ENCODE results near the gene HLA-DRB1. TPM values are rescaled to one million over a fixed set of nuclear protein-coding genes. Genes with fewer than 3 reads are reported as not detected.
"Not testable (repeated sequence)": the region's sequence is repeated elsewhere in the genome, so short reads cannot be mapped to it uniquely, and the experiment has no call there.

The HLA-DRB1 gene
- total and polyA plus RNA-seq, 2 experiments from 2014 or later, result 0.21 TPM; not detected in 1

GRCh38 chr6:32603222-32603621 is 13.6 kb upstream of the HLA-DRB1 start:
- Histone ChIP-seq H3K4me1 (ENCODE audit: insufficient read depth) (no peaks in the 10 kb centered on the region), H2AFZ (no peak overlapping the region), H4K20me1 (ENCODE audit: insufficient read depth) (no peaks in the 10 kb centered on the region), H3K4me3 (no peak overlapping the region), H3K27ac (no peak overlapping the region), H3K9ac (no peak overlapping the region), H3K79me2 (ENCODE audit: insufficient read depth) (no peaks in the 10 kb centered on the region), H3K9me3 (ENCODE audit: low read depth) (no peaks in the 10 kb centered on the region), H3F3A (ENCODE audit: insufficient read depth) (no peaks in the 10 kb centered on the region), H3K4me2 (ENCODE audit: unreplicated experiment) (no peak overlapping the region), H3K36me3 (ENCODE audit: low read depth) (no peaks in the 10 kb centered on the region), H3K27me3 (replicated peaks; ENCODE audit: insufficient read depth) (no peaks in the 10 kb centered on the region), H3K9me2 (ENCODE audit: insufficient read depth) (no peaks in the 10 kb centered on the region)
- no peak for TF ChIP-seq EZH2phosphoT487 (IDR thresholded peaks at IDR 0.05; ENCODE audit: insufficient read depth, low read depth)
- TF ChIP-seq EZH2 (IDR thresholded peaks at IDR 0.05; ENCODE audit: insufficient read depth, poor library complexity, severe bottlenecking), result no peak
- no peak for DNase-seq
- in situ Hi-C loops (cut with MboI), result no loop called here
- WGBS, 2 experiments (ENCODE audit: low coverage in 1 of 2, low lambda C conversion rate in 2 of 2, missing lambda C conversion rate in 2 of 2), result 37 to 41% methylated on average over 3 of the region's 5 CpGs

- Histone ChIP-seq H3K9me2 (ENCODE audit: insufficient read depth) (no peaks in the 10 kb centered on the region), H3K79me2 (ENCODE audit: insufficient read depth) (no peaks in the 10 kb centered on the region), H3F3A (ENCODE audit: insufficient read depth) (no peaks in the 10 kb centered on the region), H2AFZ (no peak overlapping the region), H3K9ac (no peak overlapping the region), H3K4me3 (no peak overlapping the region), H3K9me3 (ENCODE audit: low read depth) (no peaks in the 10 kb centered on the region), H3K27ac (no peak overlapping the region), H3K4me1 (ENCODE audit: insufficient read depth) (no peaks in the 10 kb centered on the region), H3K27me3 (replicated peaks; ENCODE audit: insufficient read depth) (no peaks in the 10 kb centered on the region), H3K36me3 (ENCODE audit: low read depth) (no peaks in the 10 kb centered on the region), H4K20me1 (ENCODE audit: insufficient read depth) (no peaks in the 10 kb centered on the region), H3K4me2 (ENCODE audit: unreplicated experiment) (no peak overlapping the region)
- WGBS, 2 experiments (ENCODE audit: low coverage in 1 of 2, low lambda C conversion rate in 2 of 2, missing lambda C conversion rate in 2 of 2), result 36 to 44% methylated on average over 3 of the region's 3 CpGs
- TF ChIP-seq EZH2phosphoT487 (IDR thresholded peaks at IDR 0.05; ENCODE audit: insufficient read depth, low read depth) (no peak), EZH2 (IDR thresholded peaks at IDR 0.05; ENCODE audit: insufficient read depth, poor library complexity, severe bottlenecking) (no peak)
- in situ Hi-C loops (cut with MboI), result no loop called here
- no peak for DNase-seq
Measured at GRCh38 chr6:32602383-32602782, 12.7 kb upstream of the HLA-DRB1 start.

- H3K4me3 ChIP-seq, result no peak overlapping the region
- no peak overlapping the region for H3K27ac ChIP-seq
- no peaks in the 10 kb centered on the region for H3F3A ChIP-seq (ENCODE audit: insufficient read depth)
- H3K4me2 ChIP-seq (ENCODE audit: unreplicated experiment), result no peak overlapping the region
- no peaks in the 10 kb centered on the region for H4K20me1 ChIP-seq (ENCODE audit: insufficient read depth)
- no peaks in the 10 kb centered on the region for H3K36me3 ChIP-seq (ENCODE audit: low read depth)
- no peaks in the 10 kb centered on the region for H3K4me1 ChIP-seq (ENCODE audit: insufficient read depth)
- in situ Hi-C loops (cut with MboI), result no loop called here
- no peaks in the 10 kb centered on the region for H3K27me3 ChIP-seq (replicated peaks; ENCODE audit: insufficient read depth)
- no peaks in the 10 kb centered on the region for H3K9me3 ChIP-seq (ENCODE audit: low read depth)
- H3K79me2 ChIP-seq (ENCODE audit: insufficient read depth), result no peaks in the 10 kb centered on the region
- no peak overlapping the region for H3K9ac ChIP-seq
- TF ChIP-seq EZH2phosphoT487 (IDR thresholded peaks at IDR 0.05; ENCODE audit: insufficient read depth, low read depth), result no peak
- no peak for TF ChIP-seq EZH2 (IDR thresholded peaks at IDR 0.05; ENCODE audit: insufficient read depth, poor library complexity, severe bottlenecking)
- no peak for DNase-seq
- no peak overlapping the region for H2AFZ ChIP-seq
- H3K9me2 ChIP-seq (ENCODE audit: insufficient read depth), result no peaks in the 10 kb centered on the region
Measured at GRCh38 chr6:32597024-32597423, 7.4 kb upstream of the HLA-DRB1 start.

GRCh38 chr6:32590713-32591112 is 1.1 kb upstream of the HLA-DRB1 start:
- H3K9ac ChIP-seq; H3K4me1 ChIP-seq (ENCODE audit: insufficient read depth); H3K4me3 ChIP-seq; H3K27ac ChIP-seq; H3F3A ChIP-seq (ENCODE audit: insufficient read depth); in situ Hi-C loops (cut with MboI); H3K27me3 ChIP-seq (replicated peaks; ENCODE audit: insufficient read depth); H4K20me1 ChIP-seq (ENCODE audit: insufficient read depth); H3K9me3 ChIP-seq (ENCODE audit: low read depth); H3K36me3 ChIP-seq (ENCODE audit: low read depth); H3K9me2 ChIP-seq (ENCODE audit: insufficient read depth); H3K4me2 ChIP-seq (ENCODE audit: unreplicated experiment); H2AFZ ChIP-seq; H3K79me2 ChIP-seq (ENCODE audit: insufficient read depth); DNase-seq: not testable (repeated sequence)
- no CpG with 5 or more reads among the region's 10 CpGs for WGBS, 2 experiments (ENCODE audit: low coverage in 1 of 2, low lambda C conversion rate in 2 of 2, missing lambda C conversion rate in 2 of 2)

- Histone ChIP-seq H3K9me3 (ENCODE audit: low read depth) (no peaks in the 10 kb centered on the region), H3K9ac (no peak overlapping the region), H3K4me3 (no peak overlapping the region), H4K20me1 (ENCODE audit: insufficient read depth) (no peaks in the 10 kb centered on the region), H3K36me3 (ENCODE audit: low read depth) (no peaks in the 10 kb centered on the region), H3F3A (ENCODE audit: insufficient read depth) (no peaks in the 10 kb centered on the region), H2AFZ (no peak overlapping the region), H3K4me1 (ENCODE audit: insufficient read depth) (no peaks in the 10 kb centered on the region), H3K9me2 (ENCODE audit: insufficient read depth) (no peaks in the 10 kb centered on the region), H3K27me3 (replicated peaks; ENCODE audit: insufficient read depth) (no peaks in the 10 kb centered on the region), H3K27ac (no peak overlapping the region), H3K4me2 (ENCODE audit: unreplicated experiment) (no peak overlapping the region), H3K79me2 (ENCODE audit: insufficient read depth) (no peaks in the 10 kb centered on the region)
- DNase-seq, result no peak
- in situ Hi-C loops (cut with MboI), result loop anchor here (10.0 kb wide), 1 partner anchor 63 kb away; no protein-coding TSS in a partner anchor
- 27 to 44% methylated on average over 2 of the region's 2 CpGs for WGBS, 2 experiments (ENCODE audit: low coverage in 1 of 2, low lambda C conversion rate in 2 of 2, missing lambda C conversion rate in 2 of 2)
- TF ChIP-seq EZH2 (IDR thresholded peaks at IDR 0.05; ENCODE audit: insufficient read depth, poor library complexity, severe bottlenecking), result no peak
- TF ChIP-seq EZH2phosphoT487 (IDR thresholded peaks at IDR 0.05; ENCODE audit: insufficient read depth, low read depth), result no peak
Measured at GRCh38 chr6:32588156-32588555, 1.5 kb downstream of the HLA-DRB1 start.
